ENCODE data around the gene SLC35F3.

Gene SLC35F3

GRCh38 chr1:234212764-234213657, 308.5 kb downstream of the SLC35F3 start:
- Histone ChIP-seq H3K27me3 (ENCODE audit: control insufficient read depth, insufficient read depth, low read length, poor library complexity, severe bottlenecking) (peaks cover 36% of the 10 kb centered on the region), H3K4me3 (ENCODE audit: insufficient read depth, low read depth, low read length) (no peak overlapping the region), H3K36me3 (ENCODE audit: control insufficient read depth, insufficient read depth, low read length) (no peaks in the 10 kb centered on the region), H3K4me1 (ENCODE audit: control insufficient read depth, insufficient read depth, low read length) (peaks cover 13% of the 10 kb centered on the region), H3K9me3 (ENCODE audit: control insufficient read depth, low read length) (no peaks in the 10 kb centered on the region), H3K27ac (ENCODE audit: insufficient read depth, low read depth, low read length, poor library complexity, severe bottlenecking) (no peak overlapping the region)
- 52 to 55% methylated on average over 4 of the region's 4 CpGs for WGBS, 2 experiments

DNA sequence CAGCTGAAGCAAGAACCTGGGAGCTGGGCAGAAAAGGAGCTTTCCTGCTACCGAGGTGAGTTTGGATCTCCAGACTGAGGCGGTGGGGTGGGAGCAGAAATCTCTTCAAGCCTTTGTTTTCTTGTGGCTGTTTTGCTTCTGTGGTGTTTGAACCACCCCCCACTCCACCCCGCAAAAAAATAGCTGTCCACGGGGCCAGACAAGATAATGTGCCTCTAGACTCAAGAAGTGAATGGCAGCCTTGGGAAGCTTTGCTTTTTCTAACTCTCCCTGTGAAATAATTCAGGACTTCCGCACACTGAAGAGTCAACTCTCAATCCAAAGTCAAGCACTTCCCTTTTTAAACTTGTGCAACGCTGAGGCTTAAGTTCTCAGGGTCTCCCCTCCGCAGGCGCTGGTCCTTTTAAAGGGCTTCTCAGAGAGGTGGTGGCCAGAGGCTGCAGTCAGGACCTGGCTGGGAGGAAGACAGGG, 309.2 kb downstream of the SLC35F3 start:
- WGBS, 2 experiments: 35% methylated on average over 8 of the region's 8 CpGs
- H3K36me3 ChIP-seq (ENCODE audit: control insufficient read depth, insufficient read depth, low read length): no peaks in the 10 kb centered on the region
- no peak overlapping the region for H3K27ac ChIP-seq (ENCODE audit: insufficient read depth, low read depth, low read length, poor library complexity, severe bottlenecking)
- H3K9me3 ChIP-seq (ENCODE audit: control insufficient read depth, low read length): no peaks in the 10 kb centered on the region
- H3K4me3 ChIP-seq (ENCODE audit: insufficient read depth, low read depth, low read length): peak overlapping the region; percentile 39
- peaks cover 13% of the 10 kb centered on the region for H3K4me1 ChIP-seq (ENCODE audit: control insufficient read depth, insufficient read depth, low read length)
- peaks cover 36% of the 10 kb centered on the region for H3K27me3 ChIP-seq (ENCODE audit: control insufficient read depth, insufficient read depth, low read length, poor library complexity, severe bottlenecking)

- H3K4me3 ChIP-seq (ENCODE audit: insufficient read depth, low read depth, low read length): peak overlapping the region; percentile 39
- no peaks in the 10 kb centered on the region for H3K9me3 ChIP-seq (ENCODE audit: control insufficient read depth, low read length)
- no peaks in the 10 kb centered on the region for H3K36me3 ChIP-seq (ENCODE audit: control insufficient read depth, insufficient read depth, low read length)
- peaks cover 36% of the 10 kb centered on the region for H3K27me3 ChIP-seq (ENCODE audit: control insufficient read depth, insufficient read depth, low read length, poor library complexity, severe bottlenecking)
- peaks cover 13% of the 10 kb centered on the region for H3K4me1 ChIP-seq (ENCODE audit: control insufficient read depth, insufficient read depth, low read length)
- 1% methylated on average over 69 of the region's 69 CpGs for WGBS, 2 experiments
- no peak overlapping the region for H3K27ac ChIP-seq (ENCODE audit: insufficient read depth, low read depth, low read length, poor library complexity, severe bottlenecking)
These were observed 309.8 kb downstream of the SLC35F3 start for GRCh38 chr1:234214129-234214910.

DNA sequence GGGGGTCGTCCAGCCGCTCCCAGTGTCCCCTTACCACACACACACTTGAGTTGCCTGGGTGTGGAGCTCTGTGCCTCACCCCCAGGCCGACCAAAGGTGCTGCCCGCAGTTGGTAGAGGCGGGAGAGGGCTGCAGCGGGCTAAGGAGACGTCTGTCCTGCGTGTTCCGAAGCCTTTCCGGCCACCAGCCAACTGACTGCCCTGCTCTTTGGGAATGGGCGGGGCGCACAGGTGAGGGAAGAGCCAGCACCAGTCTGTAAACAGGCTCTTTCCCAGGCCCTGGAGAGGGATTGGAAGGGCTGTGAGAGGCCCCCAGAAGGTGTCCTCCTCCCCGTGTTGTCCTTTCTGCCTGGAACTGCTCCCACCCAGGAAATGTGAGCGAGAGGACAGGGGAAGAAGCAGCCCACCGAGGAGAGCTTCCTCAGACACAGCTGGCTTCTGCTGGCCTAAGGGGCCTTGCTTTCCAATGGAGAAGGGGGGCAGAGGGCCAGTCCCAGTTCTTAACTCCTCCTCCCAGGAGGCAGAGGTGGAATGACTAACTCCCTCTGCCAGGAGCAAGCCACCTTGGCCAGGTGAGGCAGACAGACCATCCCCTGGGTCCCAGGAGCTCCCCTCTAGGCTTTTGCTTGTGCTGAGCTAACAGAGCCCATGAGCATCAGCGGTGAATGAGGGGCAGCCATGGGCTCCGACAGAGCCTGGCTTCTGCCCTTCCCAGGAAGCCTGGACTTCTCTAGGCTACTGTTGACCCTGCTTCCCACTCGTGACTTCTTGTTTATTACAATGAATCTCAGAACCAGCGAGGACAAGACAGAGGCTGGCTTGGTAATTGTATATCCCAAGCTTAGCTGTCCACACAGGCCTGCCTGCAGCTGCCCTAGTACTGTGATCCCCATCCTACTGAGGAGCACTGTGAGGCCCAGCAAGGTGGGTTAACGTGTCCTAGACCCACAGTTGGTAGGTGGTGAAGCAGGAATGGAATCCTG, 310.7 kb downstream of the SLC35F3 start:
- peak overlapping the region; percentile 39 for H3K4me3 ChIP-seq (ENCODE audit: insufficient read depth, low read depth, low read length)
- no peak overlapping the region for H3K27ac ChIP-seq (ENCODE audit: insufficient read depth, low read depth, low read length, poor library complexity, severe bottlenecking)
- no peaks in the 10 kb centered on the region for H3K9me3 ChIP-seq (ENCODE audit: control insufficient read depth, low read length)
- H3K36me3 ChIP-seq (ENCODE audit: control insufficient read depth, insufficient read depth, low read length): no peaks in the 10 kb centered on the region
- H3K4me1 ChIP-seq (ENCODE audit: control insufficient read depth, insufficient read depth, low read length): peaks cover 13% of the 10 kb centered on the region
- H3K27me3 ChIP-seq (ENCODE audit: control insufficient read depth, insufficient read depth, low read length, poor library complexity, severe bottlenecking): peaks cover 36% of the 10 kb centered on the region
- WGBS, 2 experiments: 33 to 37% methylated on average over 20 of the region's 20 CpGs

DNA sequence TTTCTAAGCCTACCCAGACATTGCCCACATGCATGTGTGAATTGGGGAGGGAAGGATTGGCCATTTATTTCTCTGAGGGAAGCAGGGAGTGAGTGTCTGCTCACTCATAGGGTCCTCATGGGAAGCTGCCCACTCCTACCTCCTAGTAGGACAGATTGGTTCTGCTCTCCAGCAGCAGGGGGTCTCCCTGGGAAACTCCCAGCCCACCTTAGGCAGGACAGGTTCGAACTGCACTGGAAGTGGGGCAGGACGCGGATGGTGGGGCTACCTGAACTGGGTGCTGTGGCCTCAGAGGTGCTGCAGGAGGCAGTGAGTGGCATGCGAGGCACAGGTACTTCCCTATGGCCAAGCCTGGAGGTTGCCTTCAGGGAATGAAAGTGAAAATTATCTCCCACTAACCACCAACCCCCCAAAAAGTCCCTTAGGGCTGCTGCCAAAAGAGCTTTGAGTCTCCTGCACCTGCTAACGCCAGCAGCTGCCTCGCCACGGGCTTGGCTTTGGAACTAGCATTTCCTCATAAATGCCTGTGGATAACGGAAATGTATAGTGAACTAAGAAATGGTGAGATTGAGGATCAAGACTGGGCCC, 311.7 kb downstream of the SLC35F3 start:
- Histone ChIP-seq H3K27ac (ENCODE audit: insufficient read depth, low read depth, low read length, poor library complexity, severe bottlenecking) (no peak overlapping the region), H3K4me1 (ENCODE audit: control insufficient read depth, insufficient read depth, low read length) (peaks cover 13% of the 10 kb centered on the region), H3K4me3 (ENCODE audit: insufficient read depth, low read depth, low read length) (no peak overlapping the region), H3K27me3 (ENCODE audit: control insufficient read depth, insufficient read depth, low read length, poor library complexity, severe bottlenecking) (peaks cover 36% of the 10 kb centered on the region), H3K36me3 (ENCODE audit: control insufficient read depth, insufficient read depth, low read length) (no peaks in the 10 kb centered on the region), H3K9me3 (ENCODE audit: control insufficient read depth, low read length) (no peaks in the 10 kb centered on the region)
- WGBS, 2 experiments: 92 to 94% methylated on average over 8 of the region's 8 CpGs

DNA sequence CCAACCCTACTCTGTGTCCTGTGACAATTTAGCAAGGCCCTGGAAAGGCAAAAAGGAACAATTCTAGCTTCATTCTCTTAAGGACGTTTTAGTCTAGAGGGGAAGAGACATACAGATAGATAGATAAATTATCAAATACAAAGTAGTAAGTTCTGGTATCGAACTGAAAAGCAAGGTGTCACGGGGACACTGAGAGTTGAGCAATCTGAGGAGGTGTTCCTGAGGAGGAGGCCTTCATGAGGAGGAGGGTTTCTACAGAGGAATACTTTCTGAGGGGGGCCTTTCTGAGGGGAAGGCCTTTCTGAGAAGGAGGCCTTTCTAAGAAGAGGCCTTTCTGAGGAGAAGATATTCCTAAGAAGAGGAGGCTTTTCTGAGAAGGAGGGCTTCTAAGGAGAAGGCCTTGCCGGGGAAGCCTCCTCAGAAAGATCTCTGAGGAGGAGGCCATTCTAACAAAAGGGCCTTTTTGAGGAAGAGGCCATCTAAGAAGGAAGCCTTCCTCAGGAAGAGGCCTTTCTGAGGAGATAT, 312.9 kb downstream of the SLC35F3 start:
- no peaks in the 10 kb centered on the region for H3K36me3 ChIP-seq (ENCODE audit: control insufficient read depth, insufficient read depth, low read length)
- H3K27ac ChIP-seq (ENCODE audit: insufficient read depth, low read depth, low read length, poor library complexity, severe bottlenecking): no peak overlapping the region
- peaks cover 36% of the 10 kb centered on the region for H3K27me3 ChIP-seq (ENCODE audit: control insufficient read depth, insufficient read depth, low read length, poor library complexity, severe bottlenecking)
- WGBS, 2 experiments: 92% methylated on average over 4 of the region's 4 CpGs
- H3K4me3 ChIP-seq (ENCODE audit: insufficient read depth, low read depth, low read length): no peak overlapping the region
- peaks cover 13% of the 10 kb centered on the region for H3K4me1 ChIP-seq (ENCODE audit: control insufficient read depth, insufficient read depth, low read length)
- H3K9me3 ChIP-seq (ENCODE audit: control insufficient read depth, low read length): no peaks in the 10 kb centered on the region

- WGBS, 2 experiments: 90 to 97% methylated on average over 2 to 3 of the region's 3 CpGs
- no peak overlapping the region for H3K27ac ChIP-seq (ENCODE audit: insufficient read depth, low read depth, low read length, poor library complexity, severe bottlenecking)
- H3K4me3 ChIP-seq (ENCODE audit: insufficient read depth, low read depth, low read length): no peak overlapping the region
- peaks cover 13% of the 10 kb centered on the region for H3K4me1 ChIP-seq (ENCODE audit: control insufficient read depth, insufficient read depth, low read length)
- peaks cover 34% of the 10 kb centered on the region for H3K27me3 ChIP-seq (ENCODE audit: control insufficient read depth, insufficient read depth, low read length, poor library complexity, severe bottlenecking)
- no peaks in the 10 kb centered on the region for H3K36me3 ChIP-seq (ENCODE audit: control insufficient read depth, insufficient read depth, low read length)
- H3K9me3 ChIP-seq (ENCODE audit: control insufficient read depth, low read length): no peaks in the 10 kb centered on the region
These were observed 313.6 kb downstream of the SLC35F3 start for GRCh38 chr1:234218078-234218477.

DNA sequence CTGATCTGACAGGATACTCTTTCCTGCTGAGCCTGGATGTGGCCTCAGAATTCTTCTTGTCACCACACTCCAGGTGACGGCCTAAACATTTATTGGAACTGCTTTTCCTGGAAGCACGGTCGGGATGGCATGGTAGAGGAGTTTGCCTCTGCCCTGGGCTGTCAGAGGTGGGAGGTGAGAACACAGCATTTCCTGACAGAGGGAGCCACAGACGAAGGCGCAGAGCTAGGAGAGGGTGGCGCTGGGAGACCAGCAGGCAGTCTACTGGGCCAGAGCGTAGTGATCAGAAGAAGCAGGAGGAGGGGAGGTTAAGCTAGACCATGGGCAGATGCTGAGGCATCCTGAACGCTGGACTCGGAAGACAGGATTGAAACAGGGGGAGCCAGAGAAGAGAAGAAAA, 315.2 kb downstream of the SLC35F3 start:
- no peaks in the 10 kb centered on the region for H3K36me3 ChIP-seq (ENCODE audit: control insufficient read depth, insufficient read depth, low read length)
- no peaks in the 10 kb centered on the region for H3K9me3 ChIP-seq (ENCODE audit: control insufficient read depth, low read length)
- H3K4me3 ChIP-seq (ENCODE audit: insufficient read depth, low read depth, low read length): no peak overlapping the region
- peaks cover 3% of the 10 kb centered on the region for H3K4me1 ChIP-seq (ENCODE audit: control insufficient read depth, insufficient read depth, low read length)
- 88 to 90% methylated on average over 9 of the region's 9 CpGs for WGBS, 2 experiments
- H3K27me3 ChIP-seq (ENCODE audit: control insufficient read depth, insufficient read depth, low read length, poor library complexity, severe bottlenecking): peaks cover 18% of the 10 kb centered on the region
- no peak overlapping the region for H3K27ac ChIP-seq (ENCODE audit: insufficient read depth, low read depth, low read length, poor library complexity, severe bottlenecking)

DNA sequence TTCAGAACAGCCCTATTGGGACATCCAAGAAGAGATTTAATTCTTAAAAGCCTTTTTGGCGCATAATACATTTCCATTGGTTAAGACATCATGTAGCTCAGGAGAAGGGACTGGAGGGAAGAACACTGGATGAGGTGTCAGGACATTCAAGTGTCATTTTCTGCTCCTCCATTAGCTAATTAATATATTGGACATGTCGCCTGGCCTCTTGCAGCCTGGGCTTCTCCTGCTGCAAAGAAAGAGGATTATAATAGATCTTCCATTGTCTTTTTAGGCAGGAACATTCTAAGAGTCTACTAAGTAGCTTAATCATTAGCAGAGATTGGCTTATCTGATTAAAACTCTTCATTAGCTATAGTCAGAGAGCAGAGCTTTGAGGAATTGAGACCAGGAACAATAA, 317.1 kb downstream of the SLC35F3 start:
- 93 to 97% methylated on average over 2 of the region's 2 CpGs for WGBS, 2 experiments
- Histone ChIP-seq H3K27ac (ENCODE audit: insufficient read depth, low read depth, low read length, poor library complexity, severe bottlenecking) (no peak overlapping the region), H3K4me3 (ENCODE audit: insufficient read depth, low read depth, low read length) (no peak overlapping the region), H3K27me3 (ENCODE audit: control insufficient read depth, insufficient read depth, low read length, poor library complexity, severe bottlenecking) (no peaks in the 10 kb centered on the region), H3K9me3 (ENCODE audit: control insufficient read depth, low read length) (no peaks in the 10 kb centered on the region), H3K36me3 (ENCODE audit: control insufficient read depth, insufficient read depth, low read length) (no peaks in the 10 kb centered on the region), H3K4me1 (ENCODE audit: control insufficient read depth, insufficient read depth, low read length) (peaks cover 8% of the 10 kb centered on the region)

Measured in ectodermal cell (in vitro differentiated cells).